Glomerular visceral epithelial cell (primary cell): ENCODE results near the gene PLCB3.
A peak's percentile ranks its signal among the peaks of the same experiment; 100 is the strongest.
"Not testable (repeated sequence)": the region's sequence is repeated elsewhere in the genome, so short reads cannot be mapped to it uniquely, and the experiment has no call there.

Experiments used
- DNase-seq: peaks from one replicate; pipeline ENCODE4 v3.0.0-alpha.2; 2016; ENCODE audit errors: extremely low spot score

Gene PLCB3

DNA sequence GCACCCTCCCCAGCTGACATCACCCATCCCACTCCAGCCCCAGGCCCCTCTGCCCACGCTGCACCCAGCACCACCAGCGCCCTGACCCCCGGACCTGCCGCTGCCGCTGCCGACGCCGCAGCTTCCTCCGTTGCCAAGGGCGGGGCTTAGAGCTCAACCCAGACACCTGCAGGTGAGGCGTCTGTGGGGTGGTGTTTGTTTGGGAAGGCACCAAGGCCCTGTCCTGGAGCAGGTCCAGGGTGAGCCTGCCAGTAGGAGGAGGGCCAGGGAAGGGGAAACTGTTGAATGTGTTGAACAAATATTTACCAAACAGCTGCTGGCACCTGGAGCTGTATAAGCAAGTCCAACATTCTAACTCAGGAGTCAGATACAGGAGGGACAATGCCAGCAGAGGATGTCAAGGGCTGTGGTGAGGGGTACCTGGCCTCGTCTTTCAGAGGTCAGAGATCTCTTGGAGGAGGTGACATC lies 13.8 kb upstream of the PLCB3 start:
- DNase-seq: no peak

DNA sequence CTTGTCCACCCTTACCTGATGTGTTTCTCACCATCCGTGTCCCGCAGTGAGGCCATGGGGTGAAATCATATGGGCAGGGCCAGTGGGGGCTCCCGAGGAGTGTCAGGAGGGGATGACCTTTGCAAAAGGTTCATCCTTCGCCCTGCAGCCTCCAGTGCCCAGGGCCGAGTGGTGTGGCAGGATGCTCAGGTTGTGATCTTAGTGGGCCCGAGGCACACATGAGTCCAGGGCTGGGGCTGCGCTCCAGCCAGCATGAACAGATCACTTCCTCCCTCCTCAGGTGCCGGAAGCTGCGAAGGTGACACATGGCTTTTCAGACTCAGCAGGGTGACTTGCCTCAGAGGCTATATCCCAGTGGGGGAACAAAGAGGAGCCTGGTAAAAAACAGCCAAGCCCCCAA lies 13.3 kb upstream of the PLCB3 start:
- DNase-seq: no peak

DNA sequence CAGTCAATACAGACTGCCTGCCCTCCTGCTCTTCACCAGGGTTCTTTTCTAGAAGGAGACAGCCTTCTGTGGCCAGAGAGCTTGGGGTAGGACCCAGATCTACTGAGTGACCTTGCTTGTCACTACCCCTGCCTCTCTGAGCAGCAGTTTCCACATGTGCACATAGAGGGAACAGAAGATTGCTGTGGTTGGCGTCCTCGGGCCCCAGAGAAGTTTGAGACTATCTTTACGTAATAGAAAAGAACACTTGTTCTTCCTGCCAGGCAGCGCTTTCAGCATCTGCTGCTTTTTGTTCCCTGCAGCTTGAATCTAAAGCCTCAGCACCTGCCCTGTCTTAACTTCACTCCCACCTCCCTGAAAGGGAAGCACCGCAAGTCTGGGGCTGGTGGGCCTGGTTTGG lies 12.3 kb upstream of the PLCB3 start:
- DNase-seq: no peak

DNA sequence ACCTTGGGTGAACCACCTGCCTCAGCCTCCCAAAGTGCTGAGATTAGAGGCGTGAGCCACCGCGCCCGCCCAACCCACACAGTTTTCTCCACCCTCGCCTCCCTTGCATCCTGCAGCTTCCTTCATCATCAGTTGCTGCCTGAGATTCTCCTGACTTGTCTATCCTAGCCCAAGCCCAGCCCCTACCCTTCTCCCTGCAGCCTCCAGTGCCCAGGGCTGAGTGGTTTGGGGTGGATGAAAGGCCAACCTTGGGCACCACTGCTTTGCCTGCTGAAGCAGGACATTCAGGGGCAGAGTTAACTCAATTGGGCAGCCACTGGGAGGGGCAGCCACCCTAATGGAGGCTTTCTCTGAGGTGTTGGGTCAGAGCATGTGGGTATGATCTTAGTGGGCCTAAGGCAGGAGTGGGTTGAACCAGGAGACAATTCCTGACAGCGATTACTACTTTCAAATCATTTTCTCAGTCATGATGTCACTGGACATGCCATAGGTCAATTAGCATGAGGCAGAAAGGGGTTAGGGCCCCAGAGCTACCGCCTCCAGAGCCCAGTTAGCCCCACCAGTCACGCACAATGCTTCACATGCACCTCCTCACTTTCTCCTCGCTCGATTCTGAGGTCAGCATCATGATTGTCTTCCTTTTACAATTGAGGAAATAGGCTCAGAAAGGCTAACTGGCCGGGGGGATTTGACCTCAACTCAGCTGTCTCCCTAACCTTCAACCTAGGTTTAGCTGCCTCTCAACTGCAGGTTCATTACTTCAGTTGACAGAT lies 11.5 kb upstream of the PLCB3 start:
- no peak for DNase-seq

DNA sequence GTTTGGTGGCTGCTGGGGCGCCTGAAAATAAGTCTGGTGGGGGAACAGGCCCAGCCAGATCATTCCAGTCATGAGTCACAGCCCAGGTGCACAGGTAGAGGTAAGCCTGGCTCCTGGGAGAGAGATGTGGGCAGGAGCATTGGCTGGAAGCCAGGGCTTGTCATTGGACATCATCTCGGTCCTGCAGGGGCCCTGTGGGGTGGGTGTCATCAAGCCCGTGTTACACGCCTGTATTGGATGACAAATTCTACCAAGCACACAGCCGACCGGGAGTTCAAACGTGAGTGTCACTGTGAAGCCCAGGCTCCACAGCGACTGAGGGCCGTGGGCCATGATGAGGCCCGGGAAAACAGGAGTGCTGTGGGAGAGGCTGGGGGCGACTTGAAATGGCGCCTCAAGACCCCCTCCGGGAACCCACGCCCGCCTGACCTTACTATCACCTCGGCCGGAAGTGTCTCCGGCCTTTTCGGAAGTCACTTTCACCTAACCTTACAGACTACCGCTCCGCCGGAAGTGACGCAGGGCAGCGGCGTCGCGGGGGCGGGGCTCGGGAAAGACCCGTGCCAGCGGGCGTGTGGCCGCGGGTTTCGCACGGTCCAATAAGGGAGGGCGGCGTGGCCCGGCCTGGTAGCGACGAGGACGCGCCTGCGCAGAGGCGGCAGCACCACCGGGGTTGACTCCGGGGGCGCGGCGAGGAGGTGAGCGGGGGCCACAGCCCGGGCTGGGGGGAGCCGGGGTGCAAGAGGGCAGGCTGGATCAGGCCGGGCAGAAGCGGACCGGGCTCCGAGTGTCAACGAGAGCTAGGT lies 10.7 kb upstream of the PLCB3 start, which contains the start of gene FKBP2:
Gene FKBP2 (plus strand): TSS at position 661 of the 806 bp plus-strand sequence. CDS start 1,293 bp downstream, outside the sequence.
- DNase-seq: peak; percentile 96

DNA sequence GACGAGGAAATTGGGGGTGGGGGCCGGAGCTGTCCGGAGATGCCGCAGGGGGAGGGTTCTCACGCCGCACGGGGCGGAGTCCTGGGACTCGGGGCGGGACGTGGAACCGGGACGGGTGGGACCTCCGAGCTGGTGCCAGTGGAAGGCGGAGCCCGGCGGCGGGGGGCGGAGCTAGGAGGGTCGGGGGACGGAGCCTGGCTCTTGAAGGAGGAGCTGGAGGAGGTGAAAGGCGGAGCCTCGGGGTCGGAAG lies 10.2 kb upstream of the PLCB3 start:
- DNase-seq: peak; percentile 100

DNA sequence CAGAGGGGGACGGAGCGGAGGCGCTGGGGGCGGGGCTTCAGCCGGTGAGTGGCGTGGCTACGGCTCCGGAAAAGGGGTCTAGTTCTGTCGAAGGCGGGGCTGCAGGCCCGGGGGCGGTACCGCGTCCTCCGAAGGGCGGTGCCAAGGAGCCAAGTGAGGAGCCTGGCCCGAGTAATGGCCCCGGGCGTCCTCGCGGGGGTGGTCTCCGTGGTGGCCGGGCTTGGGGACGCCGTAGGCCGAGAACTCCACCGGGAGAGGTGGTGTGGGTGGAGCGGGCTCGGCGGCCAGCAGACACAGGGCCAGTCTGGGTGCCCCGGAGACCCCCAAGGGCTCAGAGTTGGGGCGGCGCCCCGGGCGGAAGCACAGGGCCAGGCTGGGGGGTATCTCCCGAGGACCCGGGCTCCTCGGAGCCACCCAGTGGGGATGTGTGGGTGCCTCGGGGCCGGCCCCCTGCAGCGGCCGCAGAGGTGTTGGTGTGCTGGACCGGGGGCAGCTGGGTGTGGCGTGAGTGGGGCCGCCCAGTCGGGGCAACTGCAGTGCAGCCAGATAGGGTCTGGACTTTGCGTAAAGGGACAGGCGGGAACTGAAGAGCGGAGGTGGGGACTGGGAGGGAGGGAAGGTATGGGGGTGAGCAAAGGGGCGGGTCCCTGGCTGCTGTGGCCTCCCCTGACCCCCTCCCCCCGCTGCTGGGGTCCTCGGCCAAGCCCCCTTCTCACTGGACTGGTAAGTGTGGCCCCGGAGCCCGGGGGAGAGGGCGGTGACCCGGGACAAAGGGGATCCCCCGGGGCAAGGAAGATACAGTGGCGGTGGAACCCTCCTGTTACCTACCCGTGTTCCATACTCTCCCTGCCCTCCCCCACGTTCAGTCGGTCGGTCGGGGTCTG lies 9.6 kb upstream of the PLCB3 start:
- DNase-seq: peak; percentile 66

DNA sequence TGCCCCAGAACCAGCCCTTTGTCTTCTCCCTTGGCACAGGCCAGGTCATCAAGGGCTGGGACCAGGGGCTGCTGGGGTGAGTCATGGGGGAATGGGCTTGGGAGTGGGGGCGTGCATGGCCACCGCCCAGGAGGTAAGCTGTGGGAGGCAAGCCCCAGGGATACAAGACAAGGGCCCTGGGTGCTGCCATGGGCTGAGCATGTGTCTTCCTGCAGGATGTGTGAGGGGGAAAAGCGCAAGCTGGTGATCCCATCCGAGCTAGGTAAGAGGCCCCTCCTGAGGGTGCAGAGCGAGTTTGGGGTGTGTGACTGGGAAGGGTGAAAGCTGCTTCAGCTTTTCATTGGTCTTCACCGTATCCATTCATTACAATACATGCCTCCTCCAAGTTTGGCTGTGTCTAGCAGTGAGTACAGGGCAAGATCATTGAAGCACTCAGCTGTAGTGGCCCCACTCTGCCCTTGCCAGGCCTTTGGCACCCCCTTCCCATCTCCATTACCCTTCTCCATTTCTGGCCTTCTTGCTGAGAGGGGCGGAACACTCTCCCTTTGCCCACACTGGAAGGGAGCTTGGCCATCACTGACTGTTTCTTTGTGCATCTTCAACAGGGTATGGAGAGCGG lies 8.0 kb upstream of the PLCB3 start:
- no peak for DNase-seq

DNA sequence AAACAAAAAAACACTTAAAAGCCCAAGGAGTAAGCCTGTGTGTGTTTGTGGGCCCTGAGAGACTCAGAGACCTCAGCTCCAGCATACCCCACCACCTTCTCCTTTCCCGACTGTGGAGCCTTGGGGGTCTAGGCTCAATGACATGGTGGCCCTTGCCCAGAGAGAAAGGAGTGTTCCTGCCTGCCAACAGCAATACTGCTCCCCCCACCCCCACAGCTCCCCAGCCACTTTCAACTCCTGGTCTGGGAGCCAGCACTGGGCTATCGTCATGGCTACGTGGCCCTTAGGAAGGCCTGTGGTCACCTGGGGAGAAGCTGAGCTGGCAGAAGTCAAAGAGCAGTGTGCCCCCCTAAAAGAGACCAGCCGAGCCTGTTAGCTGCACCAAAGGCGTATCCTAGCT lies 7.2 kb upstream of the PLCB3 start:
- no peak for DNase-seq

DNA sequence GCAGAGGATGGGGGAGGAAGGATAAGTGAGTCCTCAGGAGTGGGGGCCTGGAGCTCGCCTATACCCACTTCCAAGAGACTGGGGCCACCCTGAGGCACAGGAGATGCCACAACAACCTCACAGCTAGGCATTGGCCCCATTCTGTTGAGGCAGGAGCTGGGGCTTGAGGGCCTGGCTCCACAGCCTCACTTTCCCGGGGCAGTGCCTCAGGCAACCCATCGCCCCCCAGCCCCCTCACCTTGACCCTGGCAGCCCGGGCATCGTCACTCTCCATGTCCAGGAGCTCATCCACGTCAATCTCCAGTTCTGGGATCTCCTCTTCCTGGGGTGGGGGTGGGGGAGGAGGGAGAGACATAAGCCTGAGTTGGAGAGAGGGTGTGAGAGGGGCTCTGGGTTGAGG lies 6.4 kb upstream of the PLCB3 start:
- no peak for DNase-seq

DNA sequence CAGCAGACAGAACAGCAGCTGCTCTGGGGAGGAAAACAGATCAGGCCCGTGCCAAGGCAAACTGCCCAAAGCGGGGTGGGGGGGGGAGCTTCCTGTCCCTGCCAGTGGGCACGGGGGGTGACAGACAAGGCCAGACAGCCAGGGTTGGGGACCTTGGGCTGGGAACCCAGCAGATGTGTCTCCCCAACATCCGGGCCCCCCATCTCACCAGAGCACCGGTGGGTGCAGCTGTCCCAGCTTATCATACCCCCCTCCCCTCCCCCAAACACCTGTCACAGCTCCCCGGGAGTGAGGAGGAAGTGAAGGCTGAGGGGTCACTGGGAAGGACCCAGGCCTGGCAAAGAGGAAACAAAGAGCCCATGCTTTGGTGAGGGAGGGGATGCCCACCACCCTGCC lies 5.9 kb upstream of the PLCB3 start:
- DNase-seq: peak; percentile 27

DNA sequence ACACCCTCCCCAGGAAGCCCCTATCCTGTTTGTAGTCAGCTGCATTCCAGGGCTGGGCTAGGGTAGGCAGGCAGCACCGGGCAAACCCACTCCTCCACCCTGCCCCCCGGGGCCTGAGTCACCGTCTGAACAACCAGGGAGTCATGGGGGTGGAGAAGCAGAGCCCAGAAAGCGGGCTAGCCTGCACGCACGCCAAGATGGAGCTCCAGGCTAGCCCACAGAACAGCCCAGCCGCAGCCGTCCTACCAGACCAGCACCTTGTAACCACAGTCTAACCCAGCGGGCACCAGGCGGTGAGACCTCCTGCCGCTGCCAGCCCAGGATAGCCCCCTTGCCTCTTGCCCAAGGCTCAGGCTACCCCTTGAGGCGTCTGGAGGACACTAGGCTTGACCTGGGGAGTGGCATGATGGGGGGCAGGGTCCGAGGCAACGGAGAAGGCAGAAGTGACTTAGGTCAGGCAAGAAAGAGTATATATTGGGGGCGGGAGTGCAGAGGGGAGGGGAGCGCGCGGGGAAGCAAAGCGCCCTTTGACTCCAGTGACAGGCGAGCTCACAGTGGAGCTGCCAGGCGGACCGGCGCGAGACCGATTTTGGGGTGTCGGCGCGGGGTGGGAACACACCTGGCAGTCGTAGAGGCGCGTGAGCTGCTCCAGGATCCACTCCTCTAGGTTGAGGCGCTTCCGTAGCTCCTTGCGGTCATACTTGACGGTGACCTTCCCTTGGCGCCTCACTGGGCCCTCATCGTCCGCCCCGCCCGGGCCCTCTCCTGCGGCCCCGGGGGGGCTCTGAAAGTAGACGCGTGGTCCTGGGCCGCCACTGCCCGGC lies 5.3 kb upstream of the PLCB3 start:
- peak; percentile 85 for DNase-seq

DNA sequence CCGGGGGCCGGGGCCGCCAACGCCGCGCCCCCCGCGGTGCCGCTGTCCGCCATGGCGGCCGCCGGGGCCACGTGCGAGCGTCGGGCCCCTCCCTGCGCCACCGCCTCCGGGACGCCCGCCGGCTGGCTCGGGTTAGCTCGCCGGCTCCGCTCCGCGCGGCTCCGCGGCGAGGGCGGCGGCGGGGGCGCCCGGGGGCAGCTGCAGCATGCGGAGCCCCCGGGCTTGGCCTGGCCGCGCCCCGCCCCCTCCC lies 4.8 kb upstream of the PLCB3 start:
- DNase-seq: not testable (repeated sequence)

DNA sequence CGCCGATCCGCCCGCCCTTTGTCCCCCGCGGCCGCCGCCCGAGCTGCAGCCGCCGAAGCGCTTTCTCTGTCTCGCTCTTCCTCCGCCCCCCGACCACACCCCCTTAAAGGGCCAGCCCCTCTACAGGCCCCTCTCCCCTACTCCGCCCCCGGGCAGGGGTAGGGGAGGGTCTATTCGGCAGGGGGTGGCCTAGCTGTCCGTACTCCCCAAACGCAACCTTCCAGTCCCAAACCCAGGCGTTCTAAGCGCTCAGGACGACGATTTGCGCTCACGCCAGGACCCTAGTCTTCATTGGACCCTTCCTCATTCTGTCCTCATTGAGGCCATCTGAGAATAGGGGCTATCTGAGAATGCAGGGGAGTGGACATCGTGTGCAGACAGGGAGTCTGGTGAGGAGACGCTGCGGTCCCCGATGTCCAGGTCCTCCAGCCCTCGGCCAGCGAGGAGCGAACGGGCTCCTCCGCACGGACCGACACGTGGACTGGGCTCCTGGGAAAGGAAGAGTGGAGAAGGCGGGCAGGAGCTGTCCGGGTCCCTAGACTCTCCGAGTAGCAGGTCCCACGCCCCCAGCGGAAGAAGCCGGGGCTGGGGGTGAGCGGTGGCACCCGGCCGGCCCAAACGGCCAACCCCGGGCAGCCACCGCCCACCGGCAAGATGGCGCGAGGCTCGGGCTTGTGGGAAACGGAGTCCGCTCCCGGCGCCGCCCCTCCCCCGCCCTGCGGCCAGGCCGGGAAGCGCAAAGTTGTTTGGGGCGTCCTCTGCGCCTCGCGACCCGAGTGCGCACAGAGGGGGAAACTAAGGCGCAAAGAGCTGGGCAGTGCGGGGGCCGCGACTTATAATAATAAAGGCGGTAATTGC lies 4.2 kb upstream of the PLCB3 start, which contains the start of gene PPP1R14B:
Gene PPP1R14B (minus strand): TSS at position 73 of the 858 bp plus-strand sequence. CDS start 270 bp downstream, outside the sequence.
- peak; percentile 82 for DNase-seq

DNA sequence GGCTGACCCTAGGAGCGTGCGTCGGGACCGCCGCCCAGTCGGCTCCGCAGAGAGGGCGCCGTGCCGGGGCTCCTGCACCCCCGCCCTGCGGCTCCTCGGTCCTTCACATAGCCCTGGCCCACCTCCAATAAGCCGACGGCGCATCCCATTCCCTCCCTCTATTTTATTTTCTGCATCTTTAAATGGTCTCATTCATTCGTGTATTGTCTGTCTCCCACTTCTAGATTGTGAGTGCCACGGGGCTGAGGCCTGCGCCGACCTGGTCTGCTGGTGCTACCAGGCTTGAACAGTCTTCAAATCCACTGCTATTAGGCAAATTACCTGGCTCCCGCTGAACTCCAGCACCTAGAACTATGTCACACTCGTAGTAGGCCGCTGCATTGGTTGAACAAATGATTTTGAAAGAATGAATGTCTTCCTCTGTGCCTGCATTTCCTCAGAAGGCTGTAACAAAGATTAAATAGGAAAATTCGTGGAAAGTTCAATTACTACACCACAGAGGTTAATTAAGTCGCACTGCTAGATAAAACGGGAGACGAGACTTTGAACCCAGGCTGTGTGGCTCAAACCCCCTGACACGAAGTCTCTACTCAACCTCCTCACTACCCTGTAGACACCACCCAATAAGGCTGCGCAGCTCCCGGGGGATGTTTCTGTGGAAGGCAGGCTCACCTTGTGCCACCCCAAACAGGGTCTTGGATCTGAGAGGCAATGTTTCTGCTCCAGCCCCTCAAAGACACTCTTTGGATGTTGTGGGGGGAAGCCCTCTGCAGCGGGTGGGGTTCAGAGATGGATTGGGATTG lies 3.4 kb upstream of the PLCB3 start:
- no peak for DNase-seq

DNA sequence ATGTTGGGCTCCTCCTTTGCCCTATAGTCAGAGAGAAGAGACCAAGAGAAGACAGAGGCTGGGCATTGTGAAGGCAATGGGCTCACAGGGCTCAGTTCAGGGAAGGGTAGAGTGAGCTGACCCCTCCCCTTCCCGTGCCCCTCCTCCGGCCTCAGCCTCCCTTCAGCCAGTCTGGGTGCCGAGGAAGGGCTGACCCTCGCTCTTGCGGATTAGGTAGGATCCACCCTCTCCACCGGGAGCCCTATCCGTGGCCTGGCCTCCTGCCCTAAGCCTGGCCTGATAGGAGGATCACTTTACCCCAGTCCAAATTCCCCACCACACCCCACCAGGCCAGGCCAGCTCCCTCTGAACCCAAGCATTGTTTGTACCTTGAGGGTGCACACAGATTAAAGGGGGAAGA lies 2.8 kb upstream of the PLCB3 start:
- DNase-seq: no peak

DNA sequence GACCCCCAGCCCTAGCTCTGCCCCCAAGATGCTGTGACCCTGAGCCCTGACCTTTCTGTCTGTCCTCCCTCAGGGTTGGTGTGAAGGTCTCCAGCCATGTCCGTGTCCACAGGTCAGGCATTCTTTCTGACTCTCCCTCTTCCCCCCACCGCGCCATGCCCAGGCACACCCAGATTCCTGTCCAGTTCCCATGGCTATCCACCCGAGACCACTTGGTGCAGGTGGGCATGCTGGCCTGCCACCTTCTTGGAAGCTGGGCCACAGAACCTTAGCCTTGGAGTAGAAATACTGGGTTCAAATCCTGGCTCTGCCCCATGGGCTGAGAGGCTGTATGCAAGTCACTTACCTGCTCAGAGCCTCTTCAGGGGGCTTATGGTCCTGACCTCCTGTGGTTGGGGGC lies 2.3 kb upstream of the PLCB3 start:
- no peak for DNase-seq

DNA sequence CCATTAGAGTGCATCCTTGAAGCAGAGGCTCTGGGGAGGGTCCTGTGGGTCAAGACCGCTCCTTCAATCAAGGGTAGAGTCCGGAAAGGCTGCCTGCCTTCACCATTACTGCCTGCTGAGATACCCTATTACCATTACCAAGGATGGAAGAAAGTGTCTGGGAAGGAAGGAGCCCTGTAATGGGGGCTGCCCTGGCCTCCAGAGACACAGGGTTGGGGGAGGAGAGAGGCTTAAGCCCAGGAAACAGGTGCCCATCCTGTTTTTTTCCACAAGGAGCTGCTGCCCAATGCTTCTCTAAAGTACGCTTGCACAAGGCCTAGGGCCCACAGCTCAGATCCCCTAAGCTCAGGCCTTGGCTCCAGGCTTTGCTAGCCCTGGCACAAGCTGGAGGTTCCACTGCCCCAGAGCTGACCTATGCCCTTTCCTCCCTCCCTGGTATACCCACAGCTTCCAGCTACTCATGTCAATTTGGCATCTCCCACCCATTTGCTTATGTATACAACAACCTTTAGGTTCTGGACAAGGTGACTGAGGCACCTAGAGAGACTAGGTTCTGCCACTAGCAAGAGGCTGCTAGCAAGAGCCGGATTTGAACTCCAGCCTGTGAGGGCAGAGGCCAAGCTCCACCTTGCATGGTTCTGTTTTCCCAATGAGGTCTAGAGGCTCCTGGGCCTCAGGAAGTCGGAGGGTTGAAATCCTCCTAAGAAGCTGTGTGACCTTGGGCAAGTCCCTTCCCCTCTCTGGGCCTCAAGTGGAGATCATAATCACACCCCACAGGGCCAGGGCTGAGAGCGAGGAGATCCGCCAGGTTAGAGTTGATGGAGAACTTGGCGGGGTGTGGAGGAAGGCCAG lies 1.5 kb upstream of the PLCB3 start:
- DNase-seq: no peak
